GM18507 (cell line): ENCODE measurements around the gene TPM2.
A peak's percentile ranks its signal among the peaks of the same experiment; 100 is the strongest.

Experiments
- DNase-seq: peaks from one replicate; pipeline ENCODE4 v3.0.0; 2011; ENCODE audit warnings: low read depth; ENCODE audit not compliant: insufficient read length; ENCODE audit errors: extremely low spot score
- FAIRE-seq: peaks from 2 replicates; lab custom pipeline; 2011; peaks lifted over from hg19 to GRCh38; lab: Jason Lieb, UNC

The TPM2 gene

GRCh38 chr9:35698231-35698630 lies 8.5 kb upstream of the TPM2 start:
- FAIRE-seq, result no peak
- no peak for DNase-seq

GRCh38 chr9:35697486-35697885 lies 7.8 kb upstream of the TPM2 start:
- FAIRE-seq (no peak), DNase-seq (no peak)

GRCh38 chr9:35696520-35697215 lies 6.9 kb upstream of the TPM2 start:
- DNase-seq, result peak; percentile 60
- peak; percentile 84 for FAIRE-seq

- FAIRE-seq, result no peak
- DNase-seq, result no peak
Measured at GRCh38 chr9:35695943-35696401, 6.2 kb upstream of the TPM2 start.

GRCh38 chr9:35691757-35692301 lies 2.1 kb upstream of the TPM2 start:
- no peak for FAIRE-seq
- no peak for DNase-seq

- no peak for FAIRE-seq
- DNase-seq, result no peak
Measured at GRCh38 chr9:35691334-35691650, 1.6 kb upstream of the TPM2 start.

- FAIRE-seq, result no peak
- no peak for DNase-seq
Measured at GRCh38 chr9:35690614-35691333, 1.0 kb upstream of the TPM2 start.

GRCh38 chr9:35690294-35690613 lies 529 bp upstream of the TPM2 start:
- DNase-seq (peak; percentile 29), FAIRE-seq (no peak)

GRCh38 chr9:35688558-35689541 lies 875 bp downstream of the TPM2 start:
- no peak for DNase-seq
- FAIRE-seq, result no peak

- FAIRE-seq (no peak), DNase-seq (no peak)
Measured at GRCh38 chr9:35687972-35688557, 1.7 kb downstream of the TPM2 start.

- DNase-seq, result no peak
- FAIRE-seq, result no peak
Measured at GRCh38 chr9:35687306-35687705, 2.4 kb downstream of the TPM2 start.

- DNase-seq (no peak), FAIRE-seq (no peak)
Measured at GRCh38 chr9:35686222-35687203, 3.2 kb downstream of the TPM2 start.

- no peak for FAIRE-seq
- DNase-seq, result no peak
Measured at GRCh38 chr9:35685506-35685905, 4.2 kb downstream of the TPM2 start.

GRCh38 chr9:35684921-35685320 lies 4.8 kb downstream of the TPM2 start:
- FAIRE-seq (no peak), DNase-seq (no peak)

GRCh38 chr9:35683323-35683722 lies 6.4 kb downstream of the TPM2 start:
- no peak for FAIRE-seq
- DNase-seq, result no peak

GRCh38 chr9:35682520-35683315 lies 7.0 kb downstream of the TPM2 start:
- no peak for FAIRE-seq
- no peak for DNase-seq

GRCh38 chr9:35682051-35682450 lies 7.7 kb downstream of the TPM2 start:
- FAIRE-seq (no peak), DNase-seq (no peak)
